Measurements from ENCODE around the gene SARNP.

- TF ChIP-seq CTCF (IDR thresholded peaks at IDR 0.05) (no peak), POLR2A (IDR thresholded peaks at IDR 0.05) (no peak)
These were observed 92.6 kb downstream of the SARNP start for GRCh38 chr12:55724940-55725309.
